GM21515 (cell line): ENCODE data around the gene C11orf97.

Source experiments
- ATAC-seq: cut with Tn5 transposase; IDR thresholded peaks from one replicate; pipeline ENCODE4 v1.9.1; 2021; ENCODE audit not compliant: unreplicated experiment

Gene C11orf97

GRCh38 chr11:94524341-94524740, 12.1 kb downstream of the C11orf97 start:
- no peak for ATAC-seq

- no peak for ATAC-seq
Observed at GRCh38 chr11:94525546-94526324, 13.5 kb downstream of the C11orf97 start.

- ATAC-seq, result no peak
Observed at GRCh38 chr11:94526645-94527438, 14.6 kb downstream of the C11orf97 start.

DNA sequence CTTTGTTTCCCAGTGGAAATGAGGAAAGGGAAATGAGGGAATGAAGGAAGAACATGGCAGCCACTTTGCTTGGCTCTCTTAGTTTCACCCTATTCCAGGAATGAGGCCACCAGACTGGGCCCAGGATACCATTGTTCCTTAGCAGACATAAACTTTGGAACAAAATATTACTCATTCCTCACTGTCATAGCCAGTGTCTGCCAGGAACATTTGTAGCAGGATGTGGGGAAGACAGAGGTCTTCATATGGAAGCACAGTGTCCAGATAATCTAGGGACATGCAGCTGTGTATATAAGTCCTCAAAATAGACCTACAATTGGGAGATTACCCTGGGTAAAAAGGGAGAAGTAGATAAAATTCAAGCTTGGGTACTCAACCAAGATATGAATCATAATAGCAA, 16.3 kb downstream of the C11orf97 start:
- no peak for ATAC-seq

DNA sequence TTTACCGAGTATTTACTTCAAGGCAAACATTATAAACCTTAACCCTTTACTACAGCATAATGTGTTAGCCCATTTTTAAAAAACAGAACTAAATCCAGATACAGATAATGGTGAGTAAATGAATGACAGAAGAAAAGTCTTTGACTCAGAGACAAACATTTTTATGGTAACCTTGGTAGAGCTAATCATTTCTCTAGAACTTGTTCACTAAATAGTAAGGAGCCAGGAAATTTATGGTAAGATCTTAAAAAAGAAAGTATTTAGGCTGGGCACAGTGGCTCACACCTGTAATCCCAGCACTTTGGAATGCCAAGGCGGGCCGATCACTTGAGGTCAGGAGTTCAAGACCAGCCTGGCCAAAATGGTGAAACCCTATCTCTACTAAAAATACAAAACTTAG, 19.9 kb downstream of the C11orf97 start:
- ATAC-seq, result no peak

- no peak for ATAC-seq
Observed at GRCh38 chr11:94533206-94533605, 20.9 kb downstream of the C11orf97 start.

- no peak for ATAC-seq
Observed at GRCh38 chr11:94533696-94534630, 21.7 kb downstream of the C11orf97 start.

- no peak for ATAC-seq
Observed at GRCh38 chr11:94536386-94536785, 24.1 kb downstream of the C11orf97 start.

DNA sequence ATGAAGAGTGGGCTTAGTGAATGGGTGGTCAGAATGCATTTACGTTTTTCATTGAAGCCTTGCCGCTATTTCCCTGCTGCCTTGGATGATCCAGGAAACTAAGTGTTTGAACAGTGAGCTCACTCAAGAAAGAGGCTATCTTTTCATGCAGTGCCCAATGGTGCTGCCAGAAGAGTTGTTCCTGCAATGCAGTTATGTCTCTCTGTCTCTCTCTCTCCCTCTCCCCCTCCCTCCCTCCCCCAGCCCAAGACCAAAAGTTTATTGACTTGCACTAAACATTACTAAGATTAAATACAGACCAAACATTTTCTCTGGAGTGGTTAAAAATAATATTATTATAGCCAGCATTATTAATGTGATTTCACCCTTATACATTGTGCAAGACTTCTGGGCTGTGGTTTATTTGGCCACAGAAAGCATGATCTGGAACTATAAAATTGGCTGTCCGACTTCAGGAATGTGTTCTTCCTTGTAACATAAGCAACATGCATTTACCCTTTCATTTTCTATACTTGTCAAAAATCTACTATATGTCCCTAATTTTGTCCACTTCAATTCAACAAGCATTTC, 24.9 kb downstream of the C11orf97 start:
- ATAC-seq, result no peak

GRCh38 chr11:94539420-94539819, 27.2 kb downstream of the C11orf97 start:
- ATAC-seq, result no peak

DNA sequence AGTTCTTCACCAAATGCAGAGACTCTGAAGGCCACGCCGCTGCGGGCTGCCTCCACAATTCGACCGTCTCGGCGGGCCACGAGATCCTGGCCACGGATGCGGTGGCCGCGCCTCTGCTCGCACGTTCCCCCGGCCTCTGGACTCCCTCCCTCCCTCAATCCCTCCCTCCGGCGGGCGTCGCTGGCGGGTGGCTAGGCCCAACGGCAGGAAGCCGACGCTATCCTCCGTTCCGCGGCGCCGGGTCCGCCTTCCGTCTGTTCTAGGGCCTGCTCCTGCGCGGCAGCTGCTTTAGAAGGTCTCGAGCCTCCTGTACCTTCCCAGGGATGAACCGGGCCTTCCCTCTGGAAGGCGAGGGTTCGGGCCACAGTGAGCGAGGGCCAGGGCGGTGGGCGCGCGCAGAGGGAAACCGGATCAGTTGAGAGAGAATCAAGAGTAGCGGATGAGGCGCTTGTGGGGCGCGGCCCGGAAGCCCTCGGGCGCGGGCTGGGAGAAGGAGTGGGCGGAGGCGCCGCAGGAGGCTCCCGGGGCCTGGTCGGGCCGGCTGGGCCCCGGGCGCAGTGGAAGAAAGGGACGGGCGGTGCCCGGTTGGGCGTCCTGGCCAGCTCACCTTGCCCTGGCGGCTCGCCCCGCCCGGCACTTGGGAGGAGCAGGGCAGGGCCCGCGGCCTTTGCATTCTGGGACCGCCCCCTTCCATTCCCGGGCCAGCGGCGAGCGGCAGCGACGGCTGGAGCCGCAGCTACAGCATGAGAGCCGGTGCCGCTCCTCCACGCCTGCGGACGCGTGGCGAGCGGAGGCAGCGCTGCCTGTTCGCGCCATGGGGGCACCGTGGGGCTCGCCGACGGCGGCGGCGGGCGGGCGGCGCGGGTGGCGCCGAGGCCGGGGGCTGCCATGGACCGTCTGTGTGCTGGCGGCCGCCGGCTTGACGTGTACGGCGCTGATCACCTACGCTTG, 31.7 kb downstream of the C11orf97 start, which contains the start of gene FUT4:
FUT4 (plus strand) TSS at position 227 of the 951 bp plus-strand sequence; CDS start at position 440, 213 bp downstream.
- peak; percentile 88 for ATAC-seq

DNA sequence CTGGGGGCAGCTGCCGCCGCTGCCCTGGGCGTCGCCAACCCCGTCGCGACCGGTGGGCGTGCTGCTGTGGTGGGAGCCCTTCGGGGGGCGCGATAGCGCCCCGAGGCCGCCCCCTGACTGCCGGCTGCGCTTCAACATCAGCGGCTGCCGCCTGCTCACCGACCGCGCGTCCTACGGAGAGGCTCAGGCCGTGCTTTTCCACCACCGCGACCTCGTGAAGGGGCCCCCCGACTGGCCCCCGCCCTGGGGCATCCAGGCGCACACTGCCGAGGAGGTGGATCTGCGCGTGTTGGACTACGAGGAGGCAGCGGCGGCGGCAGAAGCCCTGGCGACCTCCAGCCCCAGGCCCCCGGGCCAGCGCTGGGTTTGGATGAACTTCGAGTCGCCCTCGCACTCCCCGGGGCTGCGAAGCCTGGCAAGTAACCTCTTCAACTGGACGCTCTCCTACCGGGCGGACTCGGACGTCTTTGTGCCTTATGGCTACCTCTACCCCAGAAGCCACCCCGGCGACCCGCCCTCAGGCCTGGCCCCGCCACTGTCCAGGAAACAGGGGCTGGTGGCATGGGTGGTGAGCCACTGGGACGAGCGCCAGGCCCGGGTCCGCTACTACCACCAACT, 32.5 kb downstream of the C11orf97 start:
- ATAC-seq, result peak; percentile 1

DNA sequence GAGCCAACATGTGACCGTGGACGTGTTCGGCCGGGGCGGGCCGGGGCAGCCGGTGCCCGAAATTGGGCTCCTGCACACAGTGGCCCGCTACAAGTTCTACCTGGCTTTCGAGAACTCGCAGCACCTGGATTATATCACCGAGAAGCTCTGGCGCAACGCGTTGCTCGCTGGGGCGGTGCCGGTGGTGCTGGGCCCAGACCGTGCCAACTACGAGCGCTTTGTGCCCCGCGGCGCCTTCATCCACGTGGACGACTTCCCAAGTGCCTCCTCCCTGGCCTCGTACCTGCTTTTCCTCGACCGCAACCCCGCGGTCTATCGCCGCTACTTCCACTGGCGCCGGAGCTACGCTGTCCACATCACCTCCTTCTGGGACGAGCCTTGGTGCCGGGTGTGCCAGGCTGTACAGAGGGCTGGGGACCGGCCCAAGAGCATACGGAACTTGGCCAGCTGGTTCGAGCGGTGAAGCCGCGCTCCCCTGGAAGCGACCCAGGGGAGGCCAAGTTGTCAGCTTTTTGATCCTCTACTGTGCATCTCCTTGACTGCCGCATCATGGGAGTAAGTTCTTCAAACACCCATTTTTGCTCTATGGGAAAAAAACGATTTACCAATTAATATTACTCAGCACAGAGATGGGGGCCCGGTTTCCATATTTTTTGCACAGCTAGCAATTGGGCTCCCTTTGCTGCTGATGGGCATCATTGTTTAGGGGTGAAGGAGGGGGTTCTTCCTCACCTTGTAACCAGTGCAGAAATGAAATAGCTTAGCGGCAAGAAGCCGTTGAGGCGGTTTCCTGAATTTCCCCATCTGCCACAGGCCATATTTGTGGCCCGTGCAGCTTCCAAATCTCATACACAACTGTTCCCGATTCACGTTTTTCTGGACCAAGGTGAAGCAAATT, 33.3 kb downstream of the C11orf97 start:
- ATAC-seq, result no peak

- no peak for ATAC-seq
Observed at GRCh38 chr11:94546162-94546470, 33.9 kb downstream of the C11orf97 start.

- no peak for ATAC-seq
Observed at GRCh38 chr11:94546886-94547285, 34.6 kb downstream of the C11orf97 start.

GRCh38 chr11:94549146-94549545, 36.9 kb downstream of the C11orf97 start:
- no peak for ATAC-seq

DNA sequence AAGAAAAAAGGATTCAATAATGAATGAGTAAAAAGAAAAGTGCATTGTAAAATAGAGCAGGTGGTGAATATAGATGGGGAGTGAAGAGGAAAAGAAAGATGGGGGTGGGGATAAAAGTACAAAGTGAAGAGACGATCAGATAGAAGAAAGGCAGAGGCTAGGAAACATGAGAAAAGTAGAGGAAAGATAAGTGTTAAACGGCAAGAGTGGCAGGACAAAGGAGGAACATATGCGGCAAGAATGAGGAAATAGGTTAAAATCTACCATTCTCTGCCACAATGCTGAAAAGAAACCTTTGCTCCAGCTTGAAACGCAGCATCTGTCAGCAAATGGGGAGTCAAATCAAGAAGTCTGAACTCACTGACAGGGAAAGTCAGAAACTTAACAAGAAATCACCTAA, 38.3 kb downstream of the C11orf97 start:
- peak; percentile 42 for ATAC-seq

DNA sequence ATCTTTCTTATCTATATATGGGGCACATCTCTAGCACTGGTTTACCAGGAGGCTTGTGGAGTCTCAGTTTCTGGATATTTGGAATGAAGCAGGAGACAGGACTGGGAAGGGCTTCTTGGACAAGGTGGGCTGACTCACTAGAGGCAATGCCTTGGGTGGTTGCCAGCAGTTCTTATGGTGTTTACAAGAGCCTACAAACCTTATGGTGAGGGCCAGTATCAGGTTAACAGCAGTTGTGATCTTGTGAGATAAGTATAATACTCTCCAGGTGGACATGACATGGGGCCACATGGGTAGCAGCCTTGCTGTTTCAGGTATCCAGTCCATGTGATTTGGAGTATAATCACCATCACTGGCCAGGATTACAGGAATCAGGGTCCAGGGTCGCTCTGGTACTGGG, 41.7 kb downstream of the C11orf97 start:
- no peak for ATAC-seq
